COLO829 (cell line): ENCODE results near the gene DMBX1.
A peak's percentile ranks its signal among the peaks of the same experiment; 100 is the strongest.

ENCODE experiments used
- DNase-seq: peaks from one replicate; pipeline ENCODE4 v3.0.0; 2012; ENCODE audit warnings: low spot score

The DMBX1 gene

DNA sequence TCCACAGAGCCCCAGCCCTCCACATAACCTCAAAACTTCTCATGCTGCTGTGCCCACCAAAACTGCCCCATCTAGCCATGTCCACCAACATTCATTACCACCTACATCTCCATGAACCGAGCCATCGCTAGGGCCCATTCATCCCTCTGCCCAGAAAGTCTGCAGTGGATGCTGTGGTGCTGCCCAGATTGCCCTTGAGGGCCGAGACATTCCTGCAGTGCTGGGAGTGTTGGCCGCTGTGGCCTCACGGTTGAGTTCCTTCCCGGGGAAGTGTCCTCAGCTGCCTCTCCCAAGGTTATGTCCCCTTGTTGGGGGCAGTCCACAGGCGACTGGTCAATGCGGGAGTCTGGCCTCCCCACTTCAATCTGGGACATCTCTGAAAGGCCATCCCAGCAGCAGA, 30.3 kb upstream of the DMBX1 start:
- DNase-seq: no peak

DNA sequence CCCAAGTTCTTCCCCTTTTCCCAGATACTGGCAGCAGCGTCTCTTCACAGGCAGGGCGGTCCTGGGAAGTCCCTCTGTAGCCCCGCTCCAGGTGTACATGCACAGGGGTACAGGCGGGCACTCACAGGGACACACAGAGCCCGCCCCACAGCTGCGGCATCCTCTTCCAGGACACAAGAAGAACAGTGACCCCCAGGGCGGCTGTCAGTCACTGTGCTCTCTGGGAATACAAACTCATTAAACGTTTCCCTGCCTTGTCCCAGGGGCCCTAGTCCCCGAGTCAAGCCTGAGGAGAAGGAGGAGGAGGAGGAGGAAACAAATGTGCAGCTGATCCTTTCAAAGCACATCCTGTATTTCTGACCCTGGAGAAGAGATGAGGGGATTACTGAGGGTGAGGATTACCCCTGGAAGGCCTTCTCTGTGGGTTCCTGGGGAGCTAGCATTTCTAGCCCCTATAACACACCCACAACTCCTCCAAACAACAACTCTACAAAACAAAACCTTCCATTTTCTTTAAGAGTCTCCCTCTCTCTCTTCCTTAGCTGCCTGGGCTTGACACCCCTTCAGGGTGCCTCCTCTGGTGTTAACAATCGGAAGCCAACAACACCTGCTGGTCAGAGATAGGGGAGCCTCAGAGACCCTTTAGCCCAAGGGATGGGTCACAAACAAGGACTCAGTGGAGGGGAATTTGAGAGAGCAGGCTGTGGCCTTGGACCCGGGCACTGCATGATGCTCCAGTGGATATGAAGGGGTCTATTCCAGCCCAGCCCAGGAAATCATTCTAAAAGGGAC, 28.4 kb upstream of the DMBX1 start:
- no peak for DNase-seq

GRCh38 chr1:46461809-46462448, 27.7 kb upstream of the DMBX1 start:
- DNase-seq: no peak

- no peak for DNase-seq
Observed at GRCh38 chr1:46464013-46464548, 25.6 kb upstream of the DMBX1 start.

DNA sequence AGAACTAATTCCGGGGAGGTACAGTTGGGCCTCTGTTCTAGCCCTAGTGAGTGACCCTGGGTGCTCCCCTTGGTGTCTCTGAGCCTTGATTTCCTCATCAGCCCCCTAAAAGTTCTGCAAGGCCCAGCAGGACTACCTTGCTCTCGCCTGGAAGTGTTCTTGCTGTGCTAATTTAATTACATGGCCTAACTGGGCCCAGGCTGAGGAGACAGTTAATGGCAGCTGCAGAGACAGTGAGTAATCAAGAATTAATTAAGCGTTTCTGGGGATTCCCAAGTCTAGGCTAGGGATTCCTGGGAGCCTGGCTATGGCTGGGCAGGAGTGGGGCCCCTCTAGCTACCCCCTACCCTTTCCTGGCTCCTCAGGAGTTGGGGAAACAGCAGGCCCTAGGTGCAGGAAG, 24.7 kb upstream of the DMBX1 start:
- no peak for DNase-seq

DNA sequence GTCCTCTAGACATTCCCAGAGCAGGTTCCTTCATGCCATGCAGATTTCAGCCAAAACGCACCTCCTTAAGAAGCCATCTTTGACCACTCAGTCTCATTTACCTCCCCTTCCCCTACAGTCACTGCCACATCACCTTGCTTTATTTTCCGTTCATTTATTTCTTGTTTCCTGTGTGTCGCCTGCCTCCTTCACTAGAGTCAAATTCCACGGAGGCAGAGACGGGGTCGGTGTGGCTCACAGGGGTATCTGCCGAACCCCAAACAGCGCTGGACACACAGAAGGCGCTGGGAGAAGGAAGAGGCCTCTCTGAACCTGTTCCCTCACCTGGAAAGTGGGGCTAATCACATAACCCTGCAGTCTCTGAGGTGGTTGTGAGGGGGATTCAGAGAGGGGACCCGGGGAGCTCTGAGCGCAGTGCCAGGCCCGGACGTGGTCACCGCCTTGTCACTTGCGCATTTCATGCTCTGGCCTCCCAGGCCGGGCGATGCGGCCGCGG, 23.6 kb upstream of the DMBX1 start:
- no peak for DNase-seq

- DNase-seq: no peak
Observed at GRCh38 chr1:46466477-46467182, 23.0 kb upstream of the DMBX1 start.

DNA sequence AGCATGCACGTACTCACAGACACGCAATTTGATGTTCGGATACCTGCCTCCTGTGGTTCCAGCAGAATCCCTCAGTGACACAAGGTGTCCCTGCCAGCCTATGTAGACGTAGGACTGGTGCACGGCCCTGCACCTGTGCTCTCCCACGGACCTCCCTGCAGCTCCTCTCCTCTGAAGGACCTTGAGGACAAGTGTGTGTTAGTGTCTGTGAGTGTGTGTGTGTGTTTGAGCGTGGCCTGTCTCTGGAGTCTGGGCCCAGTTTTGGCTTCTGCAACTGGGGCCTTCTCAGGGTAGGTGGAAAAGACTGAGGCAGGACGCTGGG, 22.5 kb upstream of the DMBX1 start:
- DNase-seq: no peak

GRCh38 chr1:46469881-46470280, 19.8 kb upstream of the DMBX1 start:
- no peak for DNase-seq

- no peak for DNase-seq
Observed at GRCh38 chr1:46471848-46472492, 17.7 kb upstream of the DMBX1 start.

GRCh38 chr1:46472498-46473181, 17.0 kb upstream of the DMBX1 start:
- DNase-seq: no peak

- no peak for DNase-seq
Observed at GRCh38 chr1:46473991-46474390, 15.6 kb upstream of the DMBX1 start.

DNA sequence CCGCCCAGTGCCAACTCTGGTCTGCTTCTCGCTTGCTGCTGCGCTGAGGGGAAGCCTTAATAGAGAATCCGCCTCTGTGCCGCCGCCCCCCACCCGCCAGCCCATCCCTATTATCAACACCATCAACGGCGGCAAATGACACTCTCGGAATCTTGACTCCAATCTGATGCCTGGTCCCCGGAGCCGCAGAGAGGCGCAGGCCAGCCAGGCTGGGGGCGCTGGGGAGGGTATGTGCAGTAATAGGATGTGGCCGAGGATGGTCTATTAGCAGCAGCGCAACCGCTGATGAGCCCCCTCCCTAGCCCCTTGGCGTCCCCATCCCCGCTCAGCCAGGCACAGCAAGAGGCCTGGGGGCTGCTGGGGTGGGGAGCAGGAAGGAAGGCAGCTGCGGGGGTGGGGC, 15.1 kb upstream of the DMBX1 start:
- DNase-seq: no peak

- DNase-seq: no peak
Observed at GRCh38 chr1:46476673-46477072, 13.0 kb upstream of the DMBX1 start.

- DNase-seq: peak; percentile 73
Observed at GRCh38 chr1:46477153-46477929, 12.3 kb upstream of the DMBX1 start.

DNA sequence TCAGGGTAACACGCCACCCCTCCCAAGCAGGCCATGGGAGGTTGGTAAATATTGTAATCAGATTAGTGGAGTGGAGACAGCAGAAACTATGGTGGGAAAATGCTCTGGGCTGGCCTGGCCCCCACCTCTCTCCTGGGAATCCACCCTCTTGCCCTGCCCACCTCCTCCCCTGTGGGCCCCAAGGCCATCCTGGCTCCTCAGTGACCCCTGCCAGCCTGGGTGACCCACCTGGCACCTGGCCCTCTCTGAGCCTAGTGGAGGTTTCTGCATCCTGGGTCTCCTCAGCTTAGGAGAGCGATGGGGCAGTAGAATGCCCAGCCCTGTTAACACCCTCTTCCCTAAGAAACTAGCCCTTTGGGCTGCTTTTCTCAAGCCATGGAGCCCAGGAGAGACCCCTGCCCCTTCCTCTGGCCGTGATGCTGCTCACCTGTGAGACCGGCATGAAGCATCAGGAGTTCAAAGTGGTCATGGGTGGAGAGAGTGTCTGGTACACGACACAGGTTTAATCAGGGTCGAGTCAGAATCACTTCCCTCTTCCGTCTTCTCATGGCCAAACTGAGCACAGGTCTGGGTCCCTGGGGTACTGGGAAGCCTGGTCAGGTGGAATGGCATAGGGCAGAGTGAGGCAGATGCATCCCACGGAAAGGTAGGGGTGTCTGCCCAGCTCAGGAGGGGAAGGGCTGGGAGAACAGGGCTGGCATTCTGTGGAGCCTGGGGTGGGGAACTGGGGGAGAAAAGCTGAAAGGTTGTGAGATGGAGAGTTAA, 10.7 kb upstream of the DMBX1 start:
- DNase-seq: no peak

GRCh38 chr1:46479744-46480350, 9.8 kb upstream of the DMBX1 start:
- no peak for DNase-seq

DNA sequence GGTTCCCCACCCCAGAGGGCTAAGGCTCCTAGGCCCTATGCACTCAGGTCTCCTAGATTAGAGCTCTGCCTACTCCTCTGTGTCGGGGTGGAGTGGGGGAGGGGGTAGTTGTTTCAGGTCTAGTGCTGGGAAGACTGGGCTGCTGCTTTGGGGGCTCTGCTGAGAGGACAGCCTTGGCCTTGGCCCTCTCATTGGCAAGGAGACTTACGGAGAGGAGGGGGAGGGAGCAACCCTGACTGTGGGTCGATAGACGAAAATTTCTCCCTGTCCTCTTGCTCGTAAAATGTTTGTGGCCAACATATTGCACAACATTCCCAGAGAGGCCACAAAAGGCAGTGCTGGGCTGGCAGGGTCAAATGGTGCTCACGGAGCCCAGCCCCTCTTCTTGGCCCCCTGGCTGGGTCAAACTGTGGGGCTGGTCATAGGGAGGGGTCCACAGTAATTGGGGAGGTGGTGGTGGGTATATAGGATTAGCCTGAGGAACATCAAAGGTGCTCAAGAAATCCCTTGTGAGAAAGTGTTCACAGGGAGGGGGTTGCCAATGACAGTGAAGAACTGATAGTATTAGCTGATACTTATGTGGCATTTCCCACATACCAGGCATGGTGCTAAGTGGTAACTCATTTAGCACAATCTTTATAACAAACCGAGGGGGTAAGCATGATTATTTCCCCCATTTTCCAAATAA, 8.5 kb upstream of the DMBX1 start:
- DNase-seq: no peak

- DNase-seq: no peak
Observed at GRCh38 chr1:46481961-46482360, 7.7 kb upstream of the DMBX1 start.
